ENCODE measurements around the gene NUAK1.

NUAK1 gene

GRCh38 chr12:106140223-106140986 lies 1.7 kb upstream of the NUAK1 start:
- no peak overlapping the region for H3K27ac ChIP-seq
- TF ChIP-seq ZFX (IDR thresholded peaks at IDR 0.05): no peak
- TF ChIP-seq, protein P1, sequence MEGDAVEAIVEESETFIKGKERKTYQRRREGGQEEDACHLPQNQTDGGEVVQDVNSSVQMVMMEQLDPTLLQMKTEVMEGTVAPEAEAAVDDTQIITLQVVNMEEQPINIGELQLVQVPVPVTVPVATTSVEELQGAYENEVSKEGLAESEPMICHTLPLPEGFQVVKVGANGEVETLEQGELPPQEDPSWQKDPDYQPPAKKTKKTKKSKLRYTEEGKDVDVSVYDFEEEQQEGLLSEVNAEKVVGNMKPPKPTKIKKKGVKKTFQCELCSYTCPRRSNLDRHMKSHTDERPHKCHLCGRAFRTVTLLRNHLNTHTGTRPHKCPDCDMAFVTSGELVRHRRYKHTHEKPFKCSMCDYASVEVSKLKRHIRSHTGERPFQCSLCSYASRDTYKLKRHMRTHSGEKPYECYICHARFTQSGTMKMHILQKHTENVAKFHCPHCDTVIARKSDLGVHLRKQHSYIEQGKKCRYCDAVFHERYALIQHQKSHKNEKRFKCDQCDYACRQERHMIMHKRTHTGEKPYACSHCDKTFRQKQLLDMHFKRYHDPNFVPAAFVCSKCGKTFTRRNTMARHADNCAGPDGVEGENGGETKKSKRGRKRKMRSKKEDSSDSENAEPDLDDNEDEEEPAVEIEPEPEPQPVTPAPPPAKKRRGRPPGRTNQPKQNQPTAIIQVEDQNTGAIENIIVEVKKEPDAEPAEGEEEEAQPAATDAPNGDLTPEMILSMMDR (conservative IDR thresholded peaks at IDR 0.05): no peak

GRCh38 chr12:106139422-106140171 lies 843 bp upstream of the NUAK1 start:
- H3K27ac ChIP-seq: peak overlapping the region; percentile 75
- peak; percentile 48 for TF ChIP-seq ZFX (IDR thresholded peaks at IDR 0.05)
- TF ChIP-seq, protein P1 (conservative IDR thresholded peaks at IDR 0.05): no peak

DNA sequence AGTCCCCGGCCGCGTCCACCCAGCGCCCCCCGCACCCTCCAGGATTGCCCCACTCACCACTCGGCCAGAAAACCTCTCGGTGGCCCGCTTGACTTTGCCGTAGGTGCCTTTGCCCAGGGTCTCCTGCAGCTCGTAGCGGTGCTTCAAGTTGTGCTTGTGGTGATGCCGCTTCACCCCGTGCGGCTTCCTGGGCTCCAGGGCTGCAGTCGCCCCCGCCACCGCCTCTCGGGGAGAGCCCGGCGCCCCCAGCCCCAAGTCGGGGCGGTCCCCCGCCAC lies 459 bp downstream of the NUAK1 start:
- H3K27ac ChIP-seq: peak overlapping the region; percentile 75
- TF ChIP-seq, protein P1 (conservative IDR thresholded peaks at IDR 0.05): no peak
- no peak for TF ChIP-seq ZFX (IDR thresholded peaks at IDR 0.05)

- TF ChIP-seq, protein P1 (conservative IDR thresholded peaks at IDR 0.05): no peak
- no peak for TF ChIP-seq ZFX (IDR thresholded peaks at IDR 0.05)
- no peak overlapping the region for H3K27ac ChIP-seq
These were observed 1.0 kb downstream of the NUAK1 start for GRCh38 chr12:106137530-106138356.

GRCh38 chr12:106136263-106136662 lies 2.5 kb downstream of the NUAK1 start:
- TF ChIP-seq, protein P1 (conservative IDR thresholded peaks at IDR 0.05): peak; percentile 86
- no peak for TF ChIP-seq ZFX (IDR thresholded peaks at IDR 0.05)
- no peak overlapping the region for H3K27ac ChIP-seq

- no peak overlapping the region for H3K27ac ChIP-seq
These were observed 3.0 kb downstream of the NUAK1 start for GRCh38 chr12:106135781-106136180.

More at GRCh38 chr12:106135781-106136180, 3.0 kb downstream of the NUAK1 start:
- TF ChIP-seq, protein P1 (conservative IDR thresholded peaks at IDR 0.05): no peak
- TF ChIP-seq ZFX (IDR thresholded peaks at IDR 0.05): no peak

Measured in C4-2B (cell line).